Activated T-helper 1 cell treated with anti-CD3 and anti-CD28 coated beads, Interleukin-12 subunit alpha, Interleukin-12 subunit beta, Interleukin-2, Interleukin-4 antibody, amounts not matched to agents 30 ng/mL and 10 ng/mL and 1 ng/mL, durations not matched to agents 14 hours and 24 hours and 36 hours (primary cell): ENCODE results near the gene ACTN4. TPM values are rescaled to one million over a fixed set of nuclear protein-coding genes. Genes with fewer than 3 reads are reported as not detected.

Experiments used
- DNase-seq: peaks from one replicate; pipeline ENCODE4 v3.0.0; 2021; ENCODE audit warnings: low spot score
- H3K27ac Mint-ChIP-seq: one replicate; pipeline ENCODE4 v1.8.0; 2021; ENCODE audit warnings: mild to moderate bottlenecking, mixed read lengths
- H3K27me3 Mint-ChIP-seq: one replicate; pipeline ENCODE4 v1.8.0; 2022; ENCODE audit warnings: mild to moderate bottlenecking, moderate library complexity, mixed read lengths; ENCODE audit not compliant: insufficient read depth
- H3K36me3 Mint-ChIP-seq: one replicate; pipeline ENCODE4 v1.8.0; 2021; ENCODE audit warnings: low read depth, mixed read lengths
- H3K4me1 Mint-ChIP-seq: one replicate; pipeline ENCODE4 v1.8.0; 2021; ENCODE audit warnings: low read depth, mixed read lengths
- H3K4me3 Mint-ChIP-seq: one replicate; pipeline ENCODE4 v1.8.0; 2021; ENCODE audit warnings: mild to moderate bottlenecking, moderate library complexity, mixed read lengths
- H3K9me3 Mint-ChIP-seq: one replicate; pipeline ENCODE4 v1.8.0; 2021; ENCODE audit warnings: mixed read lengths
- intact Hi-C: fragments of 100-400 bp; cut with micrococcal nuclease; formaldehyde crosslinking; loops from one replicate; pipeline ENCODE4 v1.15.1; 2024
- total RNA-seq: library from RNA; stranded (reverse); gene quantifications from 2 replicates; pipeline ENCODE4 v1.2.3, GENCODE V29; 2022

ACTN4 gene
- total RNA-seq, 1 donor from 2014 or later = 287 TPM

DNA sequence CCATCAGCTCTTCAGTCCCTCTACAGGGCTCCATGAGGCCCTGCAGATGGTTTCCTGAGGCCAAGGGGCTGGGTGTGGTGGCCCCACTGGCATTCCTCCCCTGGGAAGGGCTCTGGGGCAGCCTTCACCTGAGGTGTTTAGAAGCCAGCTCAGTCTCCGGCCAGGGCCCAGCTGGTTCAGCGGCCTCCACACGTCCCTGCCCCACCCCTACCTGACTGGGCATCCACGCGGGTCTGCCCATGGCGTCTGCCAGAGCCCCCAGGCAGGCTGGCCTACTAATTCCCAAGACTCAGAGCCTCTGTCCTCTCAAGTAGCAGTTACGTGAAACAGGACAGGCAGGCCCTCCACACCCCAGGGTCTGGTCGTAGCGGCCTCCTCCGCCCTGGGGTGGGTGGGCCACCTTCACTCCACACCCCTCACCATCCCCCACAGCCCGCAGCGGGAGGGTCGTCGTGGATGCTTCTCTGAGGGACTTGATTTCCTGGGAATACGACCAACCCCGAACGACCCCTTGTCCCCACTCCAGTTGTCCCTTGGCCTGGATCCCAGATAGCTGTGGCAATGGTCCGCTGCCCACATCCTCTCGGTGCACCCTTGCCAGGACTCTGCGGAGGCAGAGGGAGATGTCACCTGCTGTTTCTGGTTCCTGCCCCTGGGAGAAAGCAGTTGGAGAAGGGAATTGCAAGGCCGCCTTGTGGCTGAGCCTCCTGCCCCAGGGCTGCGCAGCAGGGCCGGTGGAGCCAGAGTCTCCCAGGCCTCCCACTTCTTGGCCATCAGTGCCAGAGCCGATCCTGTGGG lies 72.5 kb downstream of the ACTN4 start:
- no peak overlapping the region for H3K4me3 Mint-ChIP-seq
- H3K4me1 Mint-ChIP-seq = no peaks in the 10 kb centered on the region
- no peaks in the 10 kb centered on the region for H3K9me3 Mint-ChIP-seq
- peaks cover 13% of the 10 kb centered on the region for H3K36me3 Mint-ChIP-seq
- DNase-seq = no peak
- no peaks in the 10 kb centered on the region for H3K27me3 Mint-ChIP-seq
- no peak overlapping the region for H3K27ac Mint-ChIP-seq
- intact Hi-C loops = no loop called here

DNA sequence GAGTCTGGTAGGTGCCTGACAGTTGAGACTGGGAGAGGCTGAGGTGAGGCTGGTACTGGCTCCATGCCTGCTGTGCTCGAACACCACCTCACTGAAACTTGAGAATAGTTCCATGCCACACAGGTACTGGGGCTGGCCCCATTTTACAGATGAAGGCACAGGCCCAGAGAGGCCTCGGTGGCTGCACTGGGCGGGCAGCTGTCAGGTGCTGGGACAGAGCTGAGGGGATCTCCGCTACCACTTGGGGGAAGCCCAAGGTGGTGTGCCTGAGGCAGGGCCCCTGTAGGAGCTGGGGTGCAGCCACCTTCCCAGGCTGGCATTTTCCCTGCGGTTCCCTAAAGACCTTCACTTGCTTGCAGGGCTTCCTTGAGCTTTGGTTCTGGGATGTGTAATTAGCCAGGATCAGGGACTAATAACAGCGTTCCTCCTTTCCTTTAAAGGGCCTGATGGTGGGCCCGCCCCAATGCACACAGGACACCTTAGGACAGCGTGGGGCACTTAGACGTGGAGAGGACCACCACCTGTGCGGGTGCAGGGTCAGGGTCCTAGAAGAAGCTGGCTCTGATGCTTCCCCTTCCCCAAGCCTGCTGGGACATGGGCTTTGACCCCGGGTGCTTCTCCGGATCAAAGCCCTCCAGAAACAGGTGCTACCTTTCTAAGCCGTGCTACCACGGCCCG lies 73.2 kb downstream of the ACTN4 start:
- peaks cover 11% of the 10 kb centered on the region for H3K36me3 Mint-ChIP-seq
- no peaks in the 10 kb centered on the region for H3K9me3 Mint-ChIP-seq
- no peaks in the 10 kb centered on the region for H3K4me1 Mint-ChIP-seq
- intact Hi-C loops = no loop called here
- H3K27me3 Mint-ChIP-seq = no peaks in the 10 kb centered on the region
- no peak overlapping the region for H3K4me3 Mint-ChIP-seq
- H3K27ac Mint-ChIP-seq = no peak overlapping the region
- DNase-seq = no peak

DNA sequence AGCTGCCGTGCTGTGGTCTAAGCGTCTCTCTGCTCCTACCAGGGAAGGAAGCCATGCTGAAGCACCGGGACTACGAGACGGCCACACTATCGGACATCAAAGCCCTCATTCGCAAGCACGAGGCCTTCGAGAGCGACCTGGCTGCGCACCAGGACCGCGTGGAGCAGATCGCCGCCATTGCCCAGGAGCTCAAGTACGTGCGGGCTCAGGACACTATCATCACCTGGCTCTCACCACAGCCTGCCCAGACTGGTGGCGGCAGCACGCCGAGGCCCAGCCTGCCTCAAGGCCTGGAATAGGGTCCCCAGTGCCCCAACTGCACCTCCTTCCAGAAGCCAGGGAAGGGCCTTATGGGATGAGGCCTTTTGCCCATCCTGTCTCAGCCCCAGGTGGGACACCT lies 74.0 kb downstream of the ACTN4 start:
- no peak overlapping the region for H3K4me3 Mint-ChIP-seq
- H3K27me3 Mint-ChIP-seq = no peaks in the 10 kb centered on the region
- H3K27ac Mint-ChIP-seq = no peak overlapping the region
- no peak for DNase-seq
- intact Hi-C loops = no loop called here
- H3K4me1 Mint-ChIP-seq = peaks cover 5% of the 10 kb centered on the region
- H3K9me3 Mint-ChIP-seq = no peaks in the 10 kb centered on the region
- peaks cover 11% of the 10 kb centered on the region for H3K36me3 Mint-ChIP-seq

DNA sequence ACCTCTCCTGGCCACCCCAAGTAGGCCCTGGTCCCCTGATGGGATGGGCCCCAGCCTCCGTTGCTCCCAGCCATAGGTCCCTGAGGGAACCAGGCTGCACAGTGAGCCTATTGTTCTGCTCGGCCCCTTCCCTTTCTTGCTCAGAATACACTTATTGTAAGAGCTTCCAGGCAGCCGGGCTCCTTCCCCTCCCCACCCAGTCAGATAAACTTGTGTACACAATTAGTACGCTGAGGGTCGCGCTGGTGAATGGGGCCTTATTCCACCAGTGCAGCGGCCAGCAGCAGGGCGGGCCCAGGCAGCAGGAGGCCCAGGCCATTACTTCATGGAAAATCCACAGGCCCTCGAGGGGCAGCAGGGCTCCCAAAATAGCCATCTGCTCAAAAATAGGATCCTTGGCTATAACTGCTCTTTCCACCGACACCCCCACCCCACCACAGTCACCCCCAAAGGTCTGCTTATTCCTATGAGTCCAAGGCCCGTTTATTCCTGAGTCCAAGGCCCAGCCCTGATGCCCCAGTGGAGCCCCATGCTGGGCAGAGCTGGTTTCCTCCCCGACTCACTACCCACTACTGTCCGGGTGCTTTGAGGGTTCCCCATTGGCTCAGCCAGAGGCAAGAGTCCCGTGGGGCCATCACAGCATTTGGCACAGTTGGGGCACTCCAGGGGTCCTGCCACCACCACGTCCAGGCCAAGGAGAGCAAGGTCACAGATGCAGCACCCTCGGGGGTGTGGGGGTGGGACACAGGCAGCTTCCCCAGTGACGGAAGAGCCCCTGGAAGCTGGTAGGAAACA lies 74.7 kb downstream of the ACTN4 start:
- peaks cover 11% of the 10 kb centered on the region for H3K36me3 Mint-ChIP-seq
- intact Hi-C loops = no loop called here
- H3K27me3 Mint-ChIP-seq = no peaks in the 10 kb centered on the region
- H3K9me3 Mint-ChIP-seq = no peaks in the 10 kb centered on the region
- DNase-seq = no peak
- no peak overlapping the region for H3K27ac Mint-ChIP-seq
- H3K4me1 Mint-ChIP-seq = peaks cover 11% of the 10 kb centered on the region
- H3K4me3 Mint-ChIP-seq = no peak overlapping the region

DNA sequence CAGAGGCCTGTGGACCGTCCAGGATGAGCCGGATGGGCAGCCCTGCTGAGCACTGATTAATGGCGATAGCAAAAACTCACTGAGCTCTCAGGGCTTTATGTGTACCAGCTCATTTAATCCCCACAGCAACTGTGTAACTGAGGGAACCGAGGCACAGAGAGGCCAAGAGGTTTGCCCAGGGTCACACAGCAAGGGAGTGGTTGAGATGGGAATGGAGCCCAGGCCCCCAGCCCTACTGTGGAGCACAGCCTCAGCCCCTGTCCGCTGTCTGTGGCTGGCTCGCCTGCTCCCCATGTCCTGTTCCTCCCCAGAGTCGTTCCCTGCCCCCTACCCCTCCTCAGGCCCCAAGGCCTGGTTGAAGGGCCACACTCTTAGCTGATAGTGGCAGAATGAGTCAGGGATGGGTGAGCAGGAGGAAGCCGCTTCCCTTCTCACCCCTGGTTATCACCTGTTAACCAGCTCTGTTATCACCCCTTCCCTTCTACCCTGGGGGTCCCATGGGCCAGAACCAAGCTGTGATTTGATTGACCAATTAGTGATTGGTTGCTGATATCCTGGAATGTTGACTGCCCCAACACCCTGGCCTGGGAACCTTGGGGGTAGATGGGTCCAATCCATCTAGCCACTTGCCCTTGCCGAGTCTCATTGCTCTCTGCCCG lies 75.6 kb downstream of the ACTN4 start:
- Mint-ChIP-seq H3K27ac (no peak overlapping the region), H3K36me3 (peaks cover 13% of the 10 kb centered on the region), H3K9me3 (no peaks in the 10 kb centered on the region), H3K27me3 (no peaks in the 10 kb centered on the region), H3K4me1 (peaks cover 11% of the 10 kb centered on the region), H3K4me3 (no peak overlapping the region)
- DNase-seq = no peak
- intact Hi-C loops = no loop called here

DNA sequence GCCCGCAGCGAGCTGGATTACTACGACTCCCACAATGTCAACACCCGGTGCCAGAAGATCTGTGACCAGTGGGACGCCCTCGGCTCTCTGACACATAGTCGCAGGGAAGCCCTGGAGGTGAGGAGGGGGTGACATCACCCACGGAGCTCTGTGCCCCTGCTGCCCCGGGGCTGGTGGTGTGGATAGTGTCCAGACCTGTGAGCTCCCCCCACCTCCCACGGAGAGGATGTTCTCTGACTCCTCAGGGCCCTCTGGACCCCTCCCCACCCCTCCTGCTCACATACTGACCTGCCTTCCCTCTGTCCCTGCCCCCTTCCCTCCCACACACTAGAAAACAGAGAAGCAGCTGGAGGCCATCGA lies 76.1 kb downstream of the ACTN4 start:
- Mint-ChIP-seq H3K4me1 (peaks cover 11% of the 10 kb centered on the region), H3K4me3 (no peak overlapping the region), H3K27ac (no peak overlapping the region), H3K36me3 (peaks cover 16% of the 10 kb centered on the region), H3K9me3 (no peaks in the 10 kb centered on the region), H3K27me3 (no peaks in the 10 kb centered on the region)
- DNase-seq = no peak
- intact Hi-C loops = no loop called here

DNA sequence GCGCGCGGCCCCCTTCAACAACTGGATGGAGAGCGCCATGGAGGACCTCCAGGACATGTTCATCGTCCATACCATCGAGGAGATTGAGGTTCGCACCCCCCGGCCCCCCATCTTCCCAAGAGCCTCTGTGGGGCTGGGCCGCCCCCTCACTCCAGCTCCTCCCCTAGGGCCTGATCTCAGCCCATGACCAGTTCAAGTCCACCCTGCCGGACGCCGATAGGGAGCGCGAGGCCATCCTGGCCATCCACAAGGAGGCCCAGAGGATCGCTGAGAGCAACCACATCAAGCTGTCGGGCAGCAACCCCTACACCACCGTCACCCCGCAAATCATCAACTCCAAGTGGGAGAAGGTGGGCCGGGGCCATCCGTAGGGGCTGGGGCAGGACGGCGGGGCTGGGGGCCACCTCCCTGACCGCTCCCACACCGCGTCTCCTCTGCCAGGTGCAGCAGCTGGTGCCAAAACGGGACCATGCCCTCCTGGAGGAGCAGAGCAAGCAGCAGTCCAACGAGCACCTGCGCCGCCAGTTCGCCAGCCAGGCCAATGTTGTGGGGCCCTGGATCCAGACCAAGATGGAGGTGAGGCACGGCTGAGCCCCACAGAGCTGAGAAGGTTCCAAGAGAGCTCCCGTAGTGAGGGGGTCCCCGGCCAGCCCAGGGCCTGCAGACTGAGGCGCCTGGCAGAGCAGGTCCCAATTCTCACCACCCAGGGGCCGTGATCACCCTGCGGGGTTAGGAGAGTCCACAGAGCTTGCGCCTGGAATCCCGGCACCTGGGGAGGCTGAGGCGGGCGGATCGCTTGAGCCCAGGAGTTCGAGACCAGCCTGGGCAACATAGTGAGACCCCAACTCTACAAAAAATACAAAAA lies 76.8 kb downstream of the ACTN4 start:
- DNase-seq = no peak
- no peak overlapping the region for H3K4me3 Mint-ChIP-seq
- peaks cover 17% of the 10 kb centered on the region for H3K36me3 Mint-ChIP-seq
- intact Hi-C loops = no loop called here
- H3K27me3 Mint-ChIP-seq = no peaks in the 10 kb centered on the region
- no peak overlapping the region for H3K27ac Mint-ChIP-seq
- H3K9me3 Mint-ChIP-seq = no peaks in the 10 kb centered on the region
- peaks cover 11% of the 10 kb centered on the region for H3K4me1 Mint-ChIP-seq

GRCh38 chr19:38725469-38726283 lies 78.2 kb downstream of the ACTN4 start:
- Mint-ChIP-seq H3K27ac (no peak overlapping the region), H3K4me3 (no peak overlapping the region), H3K27me3 (no peaks in the 10 kb centered on the region), H3K4me1 (peaks cover 17% of the 10 kb centered on the region), H3K36me3 (peaks cover 28% of the 10 kb centered on the region), H3K9me3 (no peaks in the 10 kb centered on the region)
- intact Hi-C loops = no loop called here
- DNase-seq = no peak

- DNase-seq = no peak
- Mint-ChIP-seq H3K27ac (peak overlapping the region; percentile 56), H3K27me3 (no peaks in the 10 kb centered on the region), H3K36me3 (peaks cover 28% of the 10 kb centered on the region), H3K9me3 (no peaks in the 10 kb centered on the region), H3K4me3 (no peak overlapping the region), H3K4me1 (peaks cover 17% of the 10 kb centered on the region)
- intact Hi-C loops = no loop called here
Observed at GRCh38 chr19:38726284-38726673, 78.8 kb downstream of the ACTN4 start.

- Mint-ChIP-seq H3K27ac (peak overlapping the region; percentile 56), H3K9me3 (no peaks in the 10 kb centered on the region)
- DNase-seq = no peak
Observed at GRCh38 chr19:38726761-38727301, 79.4 kb downstream of the ACTN4 start.

DNA sequence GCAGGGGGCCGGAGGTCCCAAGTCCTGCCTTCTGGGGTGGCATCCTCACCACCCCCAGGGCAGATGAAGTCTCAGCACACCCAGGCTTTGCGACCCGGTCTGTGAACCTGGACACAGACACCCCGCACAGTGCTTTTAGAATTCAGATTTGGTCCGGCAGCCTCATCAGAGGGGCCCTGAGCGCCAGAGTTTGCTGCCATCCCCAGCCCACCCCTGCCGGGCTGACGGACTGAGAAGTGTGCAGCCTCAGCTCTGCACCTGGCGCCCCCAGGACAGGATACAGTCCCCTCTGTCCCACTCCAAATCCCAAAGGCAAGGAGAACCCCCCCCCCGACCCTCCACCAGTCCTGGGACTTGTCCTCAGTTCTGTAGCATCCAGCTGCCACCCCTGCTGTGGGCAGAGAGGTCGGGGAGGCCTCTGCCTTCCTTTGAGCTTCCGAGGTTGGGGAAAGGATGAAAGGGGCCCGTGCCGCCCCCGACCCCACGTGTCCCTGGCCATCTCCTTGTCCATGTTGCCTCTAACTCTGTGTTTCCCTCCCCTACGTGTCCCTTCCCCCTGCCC lies 79.9 kb downstream of the ACTN4 start:
- no peak overlapping the region for H3K4me3 Mint-ChIP-seq
- H3K4me1 Mint-ChIP-seq = peaks cover 18% of the 10 kb centered on the region
- no peak for DNase-seq
- H3K9me3 Mint-ChIP-seq = no peaks in the 10 kb centered on the region
- intact Hi-C loops = no loop called here
- peaks cover 30% of the 10 kb centered on the region for H3K36me3 Mint-ChIP-seq
- H3K27ac Mint-ChIP-seq = no peak overlapping the region
- H3K27me3 Mint-ChIP-seq = no peaks in the 10 kb centered on the region

More at GRCh38 chr19:38726761-38727301, 79.4 kb downstream of the ACTN4 start:
- peaks cover 17% of the 10 kb centered on the region for H3K4me1 Mint-ChIP-seq
- no peaks in the 10 kb centered on the region for H3K27me3 Mint-ChIP-seq
- H3K4me3 Mint-ChIP-seq = no peak overlapping the region
- H3K36me3 Mint-ChIP-seq = peaks cover 28% of the 10 kb centered on the region
- intact Hi-C loops = no loop called here
